ENCODE measurements around the gene ATP1A1.

Gene ATP1A1

DNA sequence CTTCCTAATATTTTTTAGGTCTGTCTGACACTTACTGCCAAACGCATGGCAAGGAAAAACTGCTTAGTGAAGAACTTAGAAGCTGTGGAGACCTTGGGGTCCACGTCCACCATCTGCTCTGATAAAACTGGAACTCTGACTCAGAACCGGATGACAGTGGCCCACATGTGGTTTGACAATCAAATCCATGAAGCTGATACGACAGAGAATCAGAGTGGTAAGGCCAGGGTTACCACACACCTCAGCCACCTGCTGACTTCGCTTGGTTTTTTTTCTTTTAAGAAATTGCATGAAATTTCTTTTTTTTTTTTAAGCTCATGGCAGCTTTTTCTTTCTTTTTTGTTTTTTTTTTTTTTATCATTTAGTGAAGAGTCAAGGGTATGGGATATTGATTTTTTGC lies 17.2 kb downstream of the ATP1A1 start:
- TF ChIP-seq, protein P1, sequence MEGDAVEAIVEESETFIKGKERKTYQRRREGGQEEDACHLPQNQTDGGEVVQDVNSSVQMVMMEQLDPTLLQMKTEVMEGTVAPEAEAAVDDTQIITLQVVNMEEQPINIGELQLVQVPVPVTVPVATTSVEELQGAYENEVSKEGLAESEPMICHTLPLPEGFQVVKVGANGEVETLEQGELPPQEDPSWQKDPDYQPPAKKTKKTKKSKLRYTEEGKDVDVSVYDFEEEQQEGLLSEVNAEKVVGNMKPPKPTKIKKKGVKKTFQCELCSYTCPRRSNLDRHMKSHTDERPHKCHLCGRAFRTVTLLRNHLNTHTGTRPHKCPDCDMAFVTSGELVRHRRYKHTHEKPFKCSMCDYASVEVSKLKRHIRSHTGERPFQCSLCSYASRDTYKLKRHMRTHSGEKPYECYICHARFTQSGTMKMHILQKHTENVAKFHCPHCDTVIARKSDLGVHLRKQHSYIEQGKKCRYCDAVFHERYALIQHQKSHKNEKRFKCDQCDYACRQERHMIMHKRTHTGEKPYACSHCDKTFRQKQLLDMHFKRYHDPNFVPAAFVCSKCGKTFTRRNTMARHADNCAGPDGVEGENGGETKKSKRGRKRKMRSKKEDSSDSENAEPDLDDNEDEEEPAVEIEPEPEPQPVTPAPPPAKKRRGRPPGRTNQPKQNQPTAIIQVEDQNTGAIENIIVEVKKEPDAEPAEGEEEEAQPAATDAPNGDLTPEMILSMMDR (IDR thresholded peaks at IDR 0.05; ENCODE audit: borderline replicate concordance, insufficient read depth, low read depth, low read length), result no peak
- H3K4me3 ChIP-seq (ENCODE audit: low read depth, low read length), result no peak overlapping the region

DNA sequence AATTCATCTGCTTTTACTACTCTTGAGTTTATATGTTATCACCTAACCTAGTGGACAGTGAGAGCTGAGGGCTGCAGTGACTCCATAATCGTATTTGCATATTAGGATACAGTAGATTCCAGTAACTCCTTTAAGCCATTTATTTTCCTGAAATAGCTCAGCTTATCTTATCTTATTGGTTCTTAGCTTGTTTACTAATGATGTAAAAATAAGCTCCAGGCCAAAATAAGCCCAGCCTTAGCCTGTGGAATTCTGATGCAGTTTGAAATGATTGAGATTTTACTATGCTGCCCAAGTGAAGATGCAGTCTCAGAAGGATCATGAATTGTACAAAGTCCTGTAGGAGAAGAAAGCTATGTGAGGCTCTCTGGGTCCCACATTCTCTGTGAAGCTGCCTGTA lies 18.1 kb downstream of the ATP1A1 start:
- no peak overlapping the region for H3K4me3 ChIP-seq (ENCODE audit: low read depth, low read length)
- TF ChIP-seq, protein P1 (IDR thresholded peaks at IDR 0.05; ENCODE audit: borderline replicate concordance, insufficient read depth, low read depth, low read length), result no peak

DNA sequence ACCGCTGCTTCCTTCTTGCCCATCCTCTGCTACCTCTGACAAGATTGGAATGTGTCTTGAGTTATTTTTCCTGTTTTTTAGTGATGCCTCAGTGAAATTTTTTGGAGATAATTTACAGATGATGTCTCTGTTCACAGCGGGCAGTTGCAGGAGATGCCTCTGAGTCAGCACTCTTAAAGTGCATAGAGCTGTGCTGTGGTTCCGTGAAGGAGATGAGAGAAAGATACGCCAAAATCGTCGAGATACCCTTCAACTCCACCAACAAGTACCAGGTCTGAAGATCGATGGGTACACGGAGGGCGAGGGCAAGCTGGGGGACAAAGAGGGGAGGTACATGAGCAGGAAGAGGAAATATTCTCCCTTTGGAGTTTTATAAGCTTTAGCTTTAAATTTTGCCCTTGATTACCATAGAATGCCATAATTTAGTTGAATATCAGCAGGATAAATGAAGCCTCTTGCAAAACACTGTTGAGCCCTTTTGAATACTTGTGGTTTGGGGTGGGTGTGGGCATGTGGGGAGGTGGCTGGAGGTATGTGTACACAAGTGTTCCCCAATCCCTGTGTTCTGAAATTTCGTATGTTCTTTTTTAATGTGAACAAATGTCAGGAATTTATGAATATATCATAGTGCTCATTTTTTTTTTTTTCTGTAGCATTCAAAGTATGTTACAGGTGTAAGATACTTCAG lies 19.8 kb downstream of the ATP1A1 start:
- no peak overlapping the region for H3K4me3 ChIP-seq (ENCODE audit: low read depth, low read length)
- TF ChIP-seq, protein P1 (IDR thresholded peaks at IDR 0.05; ENCODE audit: borderline replicate concordance, insufficient read depth, low read depth, low read length), result no peak

DNA sequence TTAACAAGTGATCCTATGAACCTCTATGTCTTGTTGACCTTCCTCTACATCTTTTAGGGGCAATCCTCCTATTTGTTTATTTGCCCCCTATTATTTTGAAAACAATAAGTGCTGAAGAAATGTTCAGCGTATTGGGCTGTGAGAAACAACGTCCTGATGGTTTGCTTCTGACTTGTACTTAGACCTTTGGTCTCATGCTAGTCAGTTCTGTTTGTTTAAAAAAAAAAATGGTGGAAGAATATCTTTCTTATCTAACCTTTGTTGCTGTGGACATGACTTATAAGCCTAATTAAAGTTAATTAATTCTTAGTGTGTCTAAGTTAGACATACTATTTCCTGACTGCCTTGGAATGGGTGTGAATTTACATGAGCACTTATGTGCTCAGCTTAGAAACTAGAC lies 20.7 kb downstream of the ATP1A1 start:
- H3K4me3 ChIP-seq (ENCODE audit: low read depth, low read length), result no peak overlapping the region
- TF ChIP-seq, protein P1 (IDR thresholded peaks at IDR 0.05; ENCODE audit: borderline replicate concordance, insufficient read depth, low read depth, low read length), result no peak

DNA sequence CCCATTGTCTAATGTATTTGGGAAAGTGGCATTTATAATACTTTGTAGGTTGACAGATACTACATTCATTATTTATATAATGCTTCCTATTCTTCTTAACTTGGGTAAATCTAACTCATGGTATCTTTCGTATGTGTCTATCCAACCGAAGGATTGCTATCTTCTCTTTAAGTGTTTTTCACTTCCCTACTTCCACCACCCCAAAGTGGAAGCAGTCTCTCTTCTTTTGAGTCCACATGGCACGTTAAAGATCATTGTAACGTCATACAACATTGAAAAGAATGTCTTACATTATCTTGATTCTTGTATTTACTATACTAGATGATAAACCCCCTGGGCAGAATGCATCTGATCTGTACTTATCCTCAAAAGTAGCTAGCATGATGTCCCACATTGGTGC lies 21.2 kb downstream of the ATP1A1 start:
- no peak overlapping the region for H3K4me3 ChIP-seq (ENCODE audit: low read depth, low read length)
- TF ChIP-seq, protein P1 (IDR thresholded peaks at IDR 0.05; ENCODE audit: borderline replicate concordance, insufficient read depth, low read depth, low read length), result no peak

DNA sequence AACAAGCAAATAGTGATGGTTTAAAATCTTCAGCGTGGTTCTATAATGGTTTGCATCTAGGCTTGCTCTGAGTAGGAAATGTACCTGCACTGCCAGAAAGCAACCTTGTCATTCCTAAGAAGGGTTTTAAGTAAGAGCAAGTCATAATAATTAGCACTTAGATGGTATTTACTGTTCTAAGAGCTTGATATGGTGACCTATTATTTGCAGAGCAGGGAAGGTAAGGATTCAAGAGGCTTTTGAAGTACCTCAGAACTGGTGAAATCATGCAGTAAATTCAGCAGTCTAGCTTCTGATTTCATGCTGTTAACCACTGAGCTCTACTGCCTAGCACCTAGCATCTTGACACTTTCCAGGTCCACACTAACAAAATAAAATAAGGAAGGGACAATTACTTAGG lies 23.7 kb downstream of the ATP1A1 start:
- TF ChIP-seq, protein P1 (IDR thresholded peaks at IDR 0.05; ENCODE audit: borderline replicate concordance, insufficient read depth, low read depth, low read length), result no peak
- H3K4me3 ChIP-seq (ENCODE audit: low read depth, low read length), result no peak overlapping the region

DNA sequence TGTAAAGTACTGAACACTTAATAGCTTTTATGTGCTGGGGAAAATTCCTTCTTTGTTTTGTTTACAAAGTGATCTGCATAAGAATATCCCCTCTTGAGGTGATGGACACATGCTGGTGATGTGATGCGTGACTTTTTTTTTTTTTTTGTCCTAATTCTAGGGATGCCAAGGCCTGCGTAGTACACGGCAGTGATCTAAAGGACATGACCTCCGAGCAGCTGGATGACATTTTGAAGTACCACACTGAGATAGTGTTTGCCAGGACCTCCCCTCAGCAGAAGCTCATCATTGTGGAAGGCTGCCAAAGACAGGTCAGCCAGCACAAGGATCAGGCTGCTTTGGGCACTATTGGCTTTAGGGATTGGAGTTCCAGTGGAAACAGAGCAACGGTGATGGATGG lies 24.7 kb downstream of the ATP1A1 start:
- no peak overlapping the region for H3K4me3 ChIP-seq (ENCODE audit: low read depth, low read length)
- TF ChIP-seq, protein P1 (IDR thresholded peaks at IDR 0.05; ENCODE audit: borderline replicate concordance, insufficient read depth, low read depth, low read length), result no peak
